Activated T-helper 1 cell treated with anti-CD3 and anti-CD28 coated beads, Interleukin-12 subunit alpha, Interleukin-12 subunit beta, Interleukin-2, Interleukin-4 antibody, amounts not matched to agents 30 ng/mL and 10 ng/mL and 1 ng/mL, durations not matched to agents 14 hours and 24 hours and 36 hours (primary cell): ENCODE measurements around the gene P3H4. TPM values are rescaled to one million over a fixed set of nuclear protein-coding genes. Genes with fewer than 3 reads are reported as not detected.

Source experiments
- DNase-seq: peaks from one replicate; pipeline ENCODE4 v3.0.0; 2021; ENCODE audit warnings: low spot score
- H3K27ac Mint-ChIP-seq: one replicate; pipeline ENCODE4 v1.8.0; 2021; ENCODE audit warnings: mild to moderate bottlenecking, mixed read lengths
- H3K27me3 Mint-ChIP-seq: one replicate; pipeline ENCODE4 v1.8.0; 2022; ENCODE audit warnings: mild to moderate bottlenecking, moderate library complexity, mixed read lengths; ENCODE audit not compliant: insufficient read depth
- H3K36me3 Mint-ChIP-seq: one replicate; pipeline ENCODE4 v1.8.0; 2021; ENCODE audit warnings: low read depth, mixed read lengths
- H3K4me1 Mint-ChIP-seq: one replicate; pipeline ENCODE4 v1.8.0; 2021; ENCODE audit warnings: low read depth, mixed read lengths
- H3K4me3 Mint-ChIP-seq: one replicate; pipeline ENCODE4 v1.8.0; 2021; ENCODE audit warnings: mild to moderate bottlenecking, moderate library complexity, mixed read lengths
- H3K9me3 Mint-ChIP-seq: one replicate; pipeline ENCODE4 v1.8.0; 2021; ENCODE audit warnings: mixed read lengths
- intact Hi-C: fragments of 100-400 bp; cut with micrococcal nuclease; formaldehyde crosslinking; loops from one replicate; pipeline ENCODE4 v1.15.1; 2024
- total RNA-seq: library from RNA; stranded (reverse); gene quantifications from 2 replicates; pipeline ENCODE4 v1.2.3, GENCODE V29; 2022

P3H4 gene
- total RNA-seq, 1 donor from 2014 or later, result 5.0 TPM

GRCh38 chr17:41768682-41769288 is 43.0 kb downstream of the P3H4 start:
- no peaks in the 10 kb centered on the region for H3K4me1 Mint-ChIP-seq
- H3K36me3 Mint-ChIP-seq, result no peaks in the 10 kb centered on the region
- peaks cover 1% of the 10 kb centered on the region for H3K27me3 Mint-ChIP-seq

GRCh38 chr17:41767324-41768042 is 44.3 kb downstream of the P3H4 start:
- Mint-ChIP-seq H3K27ac (no peak overlapping the region), H3K27me3 (peaks cover 1% of the 10 kb centered on the region), H3K4me3 (no peak overlapping the region), H3K36me3 (no peaks in the 10 kb centered on the region), H3K9me3 (no peaks in the 10 kb centered on the region), H3K4me1 (no peaks in the 10 kb centered on the region)
- no peak for DNase-seq
- intact Hi-C loops, result no loop called here

More at GRCh38 chr17:41768682-41769288, 43.0 kb downstream of the P3H4 start:
- no peak overlapping the region for H3K4me3 Mint-ChIP-seq
- intact Hi-C loops, result no loop called here
- no peak overlapping the region for H3K27ac Mint-ChIP-seq
- no peaks in the 10 kb centered on the region for H3K9me3 Mint-ChIP-seq
- no peak for DNase-seq

DNA sequence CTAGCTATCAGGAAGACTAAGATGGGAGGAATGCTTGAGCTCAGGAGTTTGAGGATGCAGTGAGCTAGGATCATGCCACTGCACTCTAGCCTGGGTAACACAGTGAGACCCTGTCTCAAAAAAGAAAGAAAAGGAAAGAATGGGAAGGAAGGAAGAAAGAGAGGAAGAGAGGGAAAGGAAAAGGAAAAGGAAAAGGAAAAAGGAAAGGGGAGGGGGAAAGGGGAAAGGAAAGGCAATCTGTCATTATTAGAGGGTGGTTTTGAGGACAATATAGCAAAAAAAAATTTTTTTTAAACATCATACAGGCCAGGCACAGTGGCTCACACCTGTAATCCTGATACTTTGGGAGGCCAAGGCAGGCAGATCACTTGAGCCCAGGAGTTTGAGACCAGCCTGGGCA is 45.6 kb downstream of the P3H4 start:
- no peak overlapping the region for H3K27ac Mint-ChIP-seq
- intact Hi-C loops, result no loop called here
- H3K36me3 Mint-ChIP-seq, result no peaks in the 10 kb centered on the region
- H3K9me3 Mint-ChIP-seq, result no peaks in the 10 kb centered on the region
- no peak overlapping the region for H3K4me3 Mint-ChIP-seq
- H3K27me3 Mint-ChIP-seq, result peaks cover 1% of the 10 kb centered on the region
- DNase-seq, result no peak
- no peaks in the 10 kb centered on the region for H3K4me1 Mint-ChIP-seq

GRCh38 chr17:41763327-41763726 is 48.4 kb downstream of the P3H4 start:
- DNase-seq, result no peak
- H3K4me3 Mint-ChIP-seq, result no peak overlapping the region
- intact Hi-C loops, result no loop called here
- no peaks in the 10 kb centered on the region for H3K36me3 Mint-ChIP-seq
- no peaks in the 10 kb centered on the region for H3K4me1 Mint-ChIP-seq
- no peak overlapping the region for H3K27ac Mint-ChIP-seq
- H3K9me3 Mint-ChIP-seq, result no peaks in the 10 kb centered on the region
- peaks cover 1% of the 10 kb centered on the region for H3K27me3 Mint-ChIP-seq

GRCh38 chr17:41762841-41763240 is 48.9 kb downstream of the P3H4 start:
- no peak overlapping the region for H3K4me3 Mint-ChIP-seq
- peaks cover 1% of the 10 kb centered on the region for H3K27me3 Mint-ChIP-seq
- DNase-seq, result no peak
- intact Hi-C loops, result no loop called here
- H3K4me1 Mint-ChIP-seq, result no peaks in the 10 kb centered on the region
- H3K9me3 Mint-ChIP-seq, result no peaks in the 10 kb centered on the region
- no peak overlapping the region for H3K27ac Mint-ChIP-seq
- no peaks in the 10 kb centered on the region for H3K36me3 Mint-ChIP-seq

- Mint-ChIP-seq H3K4me1 (no peaks in the 10 kb centered on the region), H3K27ac (no peak overlapping the region), H3K9me3 (no peaks in the 10 kb centered on the region), H3K27me3 (peaks cover 1% of the 10 kb centered on the region), H3K36me3 (no peaks in the 10 kb centered on the region), H3K4me3 (no peak overlapping the region)
- intact Hi-C loops, result no loop called here
- DNase-seq, result no peak
Measured at GRCh38 chr17:41762391-41762790, 49.4 kb downstream of the P3H4 start.

GRCh38 chr17:41760878-41761277 is 50.9 kb downstream of the P3H4 start:
- Mint-ChIP-seq H3K27ac (no peak overlapping the region), H3K36me3 (no peaks in the 10 kb centered on the region), H3K4me3 (no peak overlapping the region), H3K27me3 (peaks cover 1% of the 10 kb centered on the region), H3K9me3 (no peaks in the 10 kb centered on the region), H3K4me1 (no peaks in the 10 kb centered on the region)
- intact Hi-C loops, result no loop called here
- DNase-seq, result no peak

GRCh38 chr17:41758601-41759000 is 53.1 kb downstream of the P3H4 start:
- intact Hi-C loops, result no loop called here
- H3K9me3 Mint-ChIP-seq, result no peaks in the 10 kb centered on the region

DNA sequence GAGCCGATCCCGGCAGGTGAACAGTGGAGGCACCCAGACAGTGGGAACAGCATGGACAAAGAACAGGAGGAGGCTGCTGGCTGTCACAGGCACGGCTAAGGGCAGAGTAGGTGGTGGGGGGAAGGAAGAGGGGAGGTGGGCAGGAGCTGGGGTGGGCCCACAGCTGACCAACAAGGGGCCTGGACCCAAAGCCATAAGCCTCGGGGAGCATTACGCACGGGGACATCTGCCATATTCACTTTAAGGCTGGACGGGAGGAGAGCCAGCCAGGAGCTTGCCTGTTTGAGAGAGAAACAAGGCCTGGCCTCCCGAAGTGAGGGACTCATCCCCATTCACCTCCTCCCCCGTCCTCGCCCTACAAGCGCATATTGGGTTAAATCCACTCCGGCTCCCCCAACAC is 57.7 kb downstream of the P3H4 start:
- no peak for DNase-seq
- intact Hi-C loops, result no loop called here
- Mint-ChIP-seq H3K4me1 (no peaks in the 10 kb centered on the region), H3K36me3 (no peaks in the 10 kb centered on the region), H3K4me3 (no peak overlapping the region), H3K9me3 (no peaks in the 10 kb centered on the region), H3K27ac (no peak overlapping the region), H3K27me3 (peaks cover 2% of the 10 kb centered on the region)

More at GRCh38 chr17:41758601-41759000, 53.1 kb downstream of the P3H4 start:
- Mint-ChIP-seq H3K27me3 (no peaks in the 10 kb centered on the region), H3K27ac (no peak overlapping the region), H3K4me3 (no peak overlapping the region), H3K36me3 (no peaks in the 10 kb centered on the region), H3K4me1 (no peaks in the 10 kb centered on the region)
- DNase-seq, result no peak

Other genes with a start within 250 kb of the P3H4 start
- gene KRT9, start 239.9 kb downstream of the P3H4 start, total RNA-seq, result not detected in 2 replicates
- gene KRT14, start 225.1 kb downstream of the P3H4 start, total RNA-seq, result not detected in 2 replicates
- not detected in 2 replicates for gene KRT16, start 199.2 kb downstream of the P3H4 start, total RNA-seq
- 0.24 TPM in 1 of 2 replicates, not detected in the other for gene KRT17, start 187.4 kb downstream of the P3H4 start, total RNA-seq
- gene EIF1, start 123.1 kb downstream of the P3H4 start, total RNA-seq, result 876 and 893 TPM in 2 replicates
- not detected in 2 replicates for gene GAST, start 99.6 kb downstream of the P3H4 start, total RNA-seq
- gene HAP1, start 77.3 kb downstream of the P3H4 start, total RNA-seq, result not detected in 2 replicates
- 0.12 and 0.39 TPM in 2 replicates for gene JUP, start 25.2 kb downstream of the P3H4 start, total RNA-seq
- gene FKBP10, start 1.1 kb upstream of the P3H4 start, total RNA-seq, result 0.62 and 1.1 TPM in 2 replicates
- gene NT5C3B, start 24.3 kb upstream of the P3H4 start, total RNA-seq, result 40.8 and 44.5 TPM in 2 replicates
- gene KLHL10, start 25.9 kb upstream of the P3H4 start, total RNA-seq, result not detected in 2 replicates
- gene KLHL11, start 53.5 kb upstream of the P3H4 start, total RNA-seq, result 20.0 and 21.7 TPM in 2 replicates
- gene ACLY, start 107.0 kb upstream of the P3H4 start, total RNA-seq, result 200 and 211 TPM in 2 replicates
- gene ODAD4, start 118.7 kb upstream of the P3H4 start, total RNA-seq, result 0.39 and 0.73 TPM in 2 replicates
- 89.1 and 89.8 TPM in 2 replicates for gene CNP, start 154.8 kb upstream of the P3H4 start, total RNA-seq
- gene DNAJC7, start 205.5 kb upstream of the P3H4 start, total RNA-seq, result 124 and 129 TPM in 2 replicates
- gene NKIRAS2, start 208.1 kb upstream of the P3H4 start, total RNA-seq, result 32.6 and 36.3 TPM in 2 replicates
- gene C17orf113, start 238.7 kb upstream of the P3H4 start, total RNA-seq, result 0.05 TPM in 2 replicates